Activated B cell treated with CpG ODN at 0.5 μM for 24 hours (primary cell): Measurements from ENCODE around the gene KCNJ10. TPM values are rescaled to one million over a fixed set of nuclear protein-coding genes. Genes with fewer than 3 reads are reported as not detected.

Experiments used
- ATAC-seq: fragments of 200-7000 bp; cut with Tn5 transposase; one replicate; pipeline ENCODE4 v1.10.0; 2021; ENCODE audit warnings: low read depth, mild to moderate bottlenecking, moderate library complexity
- CTCF ChIA-PET: fragments of 350-600 bp; sonication (Branson Sonifier 250); formaldehyde crosslinking; loops from one replicate; lab custom pipeline; 2021; ENCODE audit warnings: antibody characterized with exemption; lab: Charles Lee
- POLR2A ChIA-PET: fragments of 350-600 bp; sonication (Branson Sonifier 250); formaldehyde crosslinking; loops from one replicate; lab custom pipeline; 2021; ENCODE audit warnings: antibody characterized with exemption; lab: Charles Lee
- DNase-seq: peaks from one replicate; pipeline ENCODE4 v3.0.0; 2022
- H3K27ac Mint-ChIP-seq: one replicate; pipeline ENCODE4 v1.8.0; 2020; ENCODE audit warnings: mixed read lengths
- H3K27me3 Mint-ChIP-seq: one replicate; pipeline ENCODE4 v1.8.0; 2021; ENCODE audit warnings: mixed read lengths
- H3K36me3 Mint-ChIP-seq: one replicate; pipeline ENCODE4 v1.8.0; 2021; ENCODE audit warnings: low read depth, mixed read lengths
- H3K4me1 Mint-ChIP-seq: one replicate; pipeline ENCODE4 v1.8.0; 2021; ENCODE audit warnings: mixed read lengths
- H3K4me3 Mint-ChIP-seq: one replicate; pipeline ENCODE4 v1.8.0; 2020; ENCODE audit warnings: mild to moderate bottlenecking, mixed read lengths
- H3K9me3 Mint-ChIP-seq: one replicate; pipeline ENCODE4 v1.8.0; 2020; ENCODE audit warnings: mixed read lengths
- intact Hi-C: fragments of 100-400 bp; cut with micrococcal nuclease; formaldehyde crosslinking; loops from one replicate; pipeline ENCODE4 v1.15.1; 2024
- total RNA-seq: library from RNA; stranded (reverse); gene quantifications from 2 replicates; pipeline ENCODE4 v1.2.3, GENCODE V29; 2022
- TF ChIP-seq, protein P1 (sequence below): fragments of 200-600 bp; IDR thresholded peaks from one replicate; pipeline ENCODE4 v1.8.0; 2022; ENCODE audit warnings: antibody characterized with exemption, mild to moderate bottlenecking

The KCNJ10 gene
- total RNA-seq, 1 donor from 2014 or later, result not detected

DNA sequence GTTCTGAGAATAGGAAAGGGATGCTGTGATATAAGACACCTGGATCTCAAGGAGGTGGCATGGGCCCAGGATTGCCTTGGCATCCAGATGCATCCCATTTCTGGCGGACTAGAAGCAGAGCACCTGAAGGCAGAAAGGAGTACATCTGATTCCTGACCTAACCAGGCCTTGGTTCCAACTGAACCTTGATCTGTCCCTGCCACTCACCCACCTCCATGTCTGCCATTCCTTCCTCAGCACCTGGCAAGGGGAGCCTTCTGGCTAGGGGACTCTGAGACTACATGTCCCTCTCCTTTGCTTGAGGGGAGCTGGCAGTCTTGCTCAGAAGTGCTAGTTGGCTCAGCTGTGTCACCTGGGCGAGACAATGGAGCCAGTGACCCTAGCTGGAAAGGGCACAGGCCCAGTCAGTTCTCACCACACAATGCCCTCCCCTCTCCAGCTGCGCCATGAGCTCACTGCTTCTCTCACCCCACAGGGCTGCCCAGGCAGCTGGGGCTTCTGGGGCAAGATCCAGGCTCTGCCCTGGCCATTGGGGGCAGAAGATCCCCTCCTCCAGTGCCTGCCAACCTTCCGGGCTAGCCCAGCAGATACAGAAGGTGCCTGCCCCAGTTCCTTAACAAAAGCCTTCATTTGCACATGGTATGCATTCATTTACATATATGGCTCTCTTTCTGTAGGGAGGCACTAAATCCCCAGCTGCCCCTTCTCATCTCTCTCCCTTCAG is 25.6 kb upstream of the KCNJ10 start:
- TF ChIP-seq, protein P1, sequence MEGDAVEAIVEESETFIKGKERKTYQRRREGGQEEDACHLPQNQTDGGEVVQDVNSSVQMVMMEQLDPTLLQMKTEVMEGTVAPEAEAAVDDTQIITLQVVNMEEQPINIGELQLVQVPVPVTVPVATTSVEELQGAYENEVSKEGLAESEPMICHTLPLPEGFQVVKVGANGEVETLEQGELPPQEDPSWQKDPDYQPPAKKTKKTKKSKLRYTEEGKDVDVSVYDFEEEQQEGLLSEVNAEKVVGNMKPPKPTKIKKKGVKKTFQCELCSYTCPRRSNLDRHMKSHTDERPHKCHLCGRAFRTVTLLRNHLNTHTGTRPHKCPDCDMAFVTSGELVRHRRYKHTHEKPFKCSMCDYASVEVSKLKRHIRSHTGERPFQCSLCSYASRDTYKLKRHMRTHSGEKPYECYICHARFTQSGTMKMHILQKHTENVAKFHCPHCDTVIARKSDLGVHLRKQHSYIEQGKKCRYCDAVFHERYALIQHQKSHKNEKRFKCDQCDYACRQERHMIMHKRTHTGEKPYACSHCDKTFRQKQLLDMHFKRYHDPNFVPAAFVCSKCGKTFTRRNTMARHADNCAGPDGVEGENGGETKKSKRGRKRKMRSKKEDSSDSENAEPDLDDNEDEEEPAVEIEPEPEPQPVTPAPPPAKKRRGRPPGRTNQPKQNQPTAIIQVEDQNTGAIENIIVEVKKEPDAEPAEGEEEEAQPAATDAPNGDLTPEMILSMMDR, result no peak
- Mint-ChIP-seq H3K4me1 (peaks cover 29% of the 10 kb centered on the region), H3K4me3 (no peak overlapping the region), H3K36me3 (peaks cover 43% of the 10 kb centered on the region), H3K27ac (peak overlapping the region; percentile 2), H3K9me3 (no peaks in the 10 kb centered on the region), H3K27me3 (no peaks in the 10 kb centered on the region)
- no peak for DNase-seq
- intact Hi-C loops, result loop anchor here (5.0 to 10.0 kb wide), 2 partner anchors 173 to 1299 kb away; no protein-coding TSS in a partner anchor
- ATAC-seq, result no peak
- CTCF ChIA-PET, result interaction anchor here (1.5 to 4.6 kb wide), 4 partner anchors 9 to 196 kb away, joined by 5 to 24 read pairs (median 12); no protein-coding TSS in a partner anchor
- POLR2A ChIA-PET, result interaction anchor here (1.2 kb wide), 1 partner anchor 8 kb away, joined by 4 read pairs; no protein-coding TSS in a partner anchor

DNA sequence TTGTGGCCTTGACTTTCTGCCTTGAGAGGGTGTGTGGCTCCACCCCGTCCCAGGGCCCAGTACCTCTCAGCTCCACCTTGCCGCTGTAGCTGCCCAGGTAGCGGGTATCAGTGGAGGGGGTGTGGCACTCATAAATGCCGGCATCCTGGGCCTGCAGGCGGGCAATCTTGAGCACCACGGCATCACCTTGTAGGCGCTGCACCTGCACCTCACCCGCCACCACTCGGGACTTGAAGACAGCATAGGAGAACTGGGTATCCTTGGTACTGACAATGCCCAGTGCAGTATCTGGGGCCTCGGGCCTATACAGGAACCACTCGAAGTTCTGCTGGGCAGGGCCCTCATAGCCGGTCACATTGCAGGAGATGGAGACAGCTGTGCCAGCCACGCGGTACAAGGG is 24.8 kb upstream of the KCNJ10 start:
- Mint-ChIP-seq H3K4me3 (no peak overlapping the region), H3K36me3 (peaks cover 51% of the 10 kb centered on the region), H3K27me3 (no peaks in the 10 kb centered on the region), H3K4me1 (peaks cover 29% of the 10 kb centered on the region), H3K27ac (no peak overlapping the region), H3K9me3 (no peaks in the 10 kb centered on the region)
- DNase-seq, result no peak
- TF ChIP-seq, protein P1, result no peak
- CTCF ChIA-PET, result interaction anchor here (1.8 kb wide), 1 partner anchor 16 kb away, joined by 5 read pairs; no protein-coding TSS in a partner anchor
- no peak for ATAC-seq
- POLR2A ChIA-PET, result no interaction called here
- intact Hi-C loops, result loop anchor here (5.0 to 10.0 kb wide), 2 partner anchors 173 to 1300 kb away; no protein-coding TSS in a partner anchor

DNA sequence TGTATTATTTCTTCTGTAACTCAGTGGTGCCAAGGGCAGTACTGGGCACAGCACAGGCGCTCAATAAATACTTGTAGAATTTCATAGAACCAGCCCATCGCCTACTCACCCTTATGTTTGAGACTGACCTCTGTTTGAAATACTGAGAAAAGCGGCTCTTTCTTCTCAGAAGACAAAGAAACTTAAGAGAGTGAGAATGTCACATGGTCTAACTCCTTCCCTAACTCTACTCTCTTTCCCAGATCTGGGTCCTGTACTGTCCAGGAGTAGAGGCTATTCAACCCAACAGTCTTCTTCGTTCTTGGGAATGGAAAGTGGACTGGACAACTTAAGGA is 24.3 kb upstream of the KCNJ10 start:
- no peaks in the 10 kb centered on the region for H3K27me3 Mint-ChIP-seq
- intact Hi-C loops, result loop anchor here (10.0 kb wide), 1 partner anchor 1301 kb away; no protein-coding TSS in a partner anchor
- peaks cover 54% of the 10 kb centered on the region for H3K36me3 Mint-ChIP-seq
- H3K4me3 Mint-ChIP-seq, result no peak overlapping the region
- TF ChIP-seq, protein P1, result no peak
- ATAC-seq (no peak), DNase-seq (no peak)
- H3K4me1 Mint-ChIP-seq, result peaks cover 24% of the 10 kb centered on the region
- ChIA-PET POLR2A (no interaction called here), CTCF (interaction anchor here (1.0 kb wide), 1 partner anchor 197 kb away, joined by 3 read pairs; no protein-coding TSS in a partner anchor)
- no peak overlapping the region for H3K27ac Mint-ChIP-seq
- no peaks in the 10 kb centered on the region for H3K9me3 Mint-ChIP-seq

DNA sequence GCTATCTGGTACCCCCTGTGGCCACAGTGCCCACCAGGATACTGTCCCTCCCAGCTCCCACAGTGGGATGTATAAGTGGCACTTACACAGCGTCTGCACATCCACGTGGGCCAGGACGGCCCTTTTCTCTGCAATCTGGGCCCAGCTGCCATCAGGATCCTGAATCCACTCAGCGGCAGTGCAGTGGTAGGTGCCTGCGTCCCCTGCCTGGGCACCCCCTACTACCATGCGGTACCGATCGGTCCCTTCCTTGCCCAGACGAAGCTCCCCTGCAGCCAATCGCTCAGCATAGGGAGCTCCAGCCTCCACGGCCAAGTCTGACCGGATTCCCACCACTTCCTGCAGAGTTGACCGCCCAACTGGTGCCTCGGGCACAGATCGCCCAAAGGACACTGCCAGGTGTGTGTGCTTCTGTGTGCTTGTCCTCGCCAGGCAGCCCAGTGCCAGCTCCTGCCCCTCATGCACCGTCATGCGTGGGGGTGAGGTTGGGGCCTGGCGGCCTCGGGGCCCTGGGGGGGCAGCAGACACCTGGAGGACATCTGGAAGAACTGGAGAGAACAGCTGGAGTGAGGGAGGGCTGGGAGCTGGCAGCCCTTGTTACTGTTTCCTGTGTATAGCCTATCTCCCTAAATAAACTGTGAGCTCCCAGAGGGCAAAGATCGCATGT is 23.8 kb upstream of the KCNJ10 start:
- peaks cover 59% of the 10 kb centered on the region for H3K36me3 Mint-ChIP-seq
- POLR2A ChIA-PET, result no interaction called here
- H3K27ac Mint-ChIP-seq, result no peak overlapping the region
- intact Hi-C loops, result loop anchor here (10.0 kb wide), 1 partner anchor 1301 kb away; no protein-coding TSS in a partner anchor
- TF ChIP-seq, protein P1, result no peak
- CTCF ChIA-PET, result interaction anchor here (1.0 kb wide), 1 partner anchor 198 kb away, joined by 3 read pairs; no protein-coding TSS in a partner anchor
- ATAC-seq (no peak), DNase-seq (no peak)
- H3K4me3 Mint-ChIP-seq, result no peak overlapping the region
- no peaks in the 10 kb centered on the region for H3K27me3 Mint-ChIP-seq
- H3K9me3 Mint-ChIP-seq, result no peaks in the 10 kb centered on the region
- H3K4me1 Mint-ChIP-seq, result peaks cover 22% of the 10 kb centered on the region

DNA sequence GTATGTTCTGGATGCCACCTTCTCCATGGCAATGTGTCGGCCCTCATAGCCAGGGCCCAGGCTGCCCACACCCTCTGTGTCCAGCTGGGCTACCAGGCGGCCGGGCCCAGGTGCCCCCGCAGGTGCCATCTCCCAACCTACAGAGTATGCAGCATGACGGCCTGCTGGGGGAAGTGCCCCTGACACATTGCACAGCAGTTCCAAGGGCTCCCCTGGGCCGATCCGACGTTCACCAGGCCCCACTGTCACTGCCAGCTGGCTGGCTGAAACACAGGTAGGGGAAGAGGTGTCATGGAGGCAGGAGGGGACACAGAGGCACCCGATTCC is 23.1 kb upstream of the KCNJ10 start:
- no peak overlapping the region for H3K27ac Mint-ChIP-seq
- TF ChIP-seq, protein P1, result no peak
- no peak for DNase-seq
- no peaks in the 10 kb centered on the region for H3K27me3 Mint-ChIP-seq
- intact Hi-C loops, result loop anchor here (10.0 kb wide), 1 partner anchor 1302 kb away; no protein-coding TSS in a partner anchor
- no peak for ATAC-seq
- H3K4me3 Mint-ChIP-seq, result no peak overlapping the region
- peaks cover 66% of the 10 kb centered on the region for H3K36me3 Mint-ChIP-seq
- no peaks in the 10 kb centered on the region for H3K9me3 Mint-ChIP-seq
- CTCF ChIA-PET, result no interaction called here
- POLR2A ChIA-PET, result interaction anchor here (0.6 kb wide), 1 partner anchor 170 kb away, joined by 4 read pairs; the partner anchor contains the start of gene DCAF8
- H3K4me1 Mint-ChIP-seq, result peaks cover 21% of the 10 kb centered on the region
